K562 (cell line): ENCODE measurements around the gene SMIM30. TPM values are rescaled to one million over a fixed set of nuclear protein-coding genes. Genes with fewer than 3 reads are reported as not detected.
A peak's percentile ranks its signal among the peaks of the same experiment; 100 is the strongest.

Source experiments
- CHD4 ChIP-seq: fragments of 200-600 bp; sonication (generic); IDR thresholded peaks from 3 replicates; pipeline ENCODE4 v1.6.1; 2012; ENCODE audit warnings: low read depth, mild to moderate bottlenecking, mixed read lengths, low read length, inconsistent platforms; ENCODE audit not compliant: insufficient read depth, insufficient replicate concordance, poor library complexity, severe bottlenecking
- CREB1 ChIP-seq, 2 experiments: sonication (generic) in 1 of 2; formaldehyde crosslinking in 1 of 2; IDR thresholded peaks; 2 replicates each; pipeline versions ENCODE4 v1.6.1 to v1.8.0; 2012 to 2022; ENCODE audit warnings: inconsistent platforms in 1 of 2, mild to moderate bottlenecking in 1 of 2, missing genetic modification reagents in 1 of 2, moderate library complexity in 1 of 2
- FOS ChIP-seq: IDR thresholded peaks from 3 replicates; pipeline ENCODE4 v1.6.1; 2011; ENCODE audit not compliant: insufficient read length; ENCODE audit errors: extremely low read depth
- MEIS2 ChIP-seq: fragments of 450-650 bp; IDR thresholded peaks from 2 replicates; pipeline ENCODE4 v1.6.1; 2014; ENCODE audit warnings: mild to moderate bottlenecking; ENCODE audit not compliant: partially characterized antibody
- POLR2H ChIP-seq: IDR thresholded peaks from 2 replicates; pipeline ENCODE4 v1.6.1; 2016; ENCODE audit warnings: missing genetic modification characterization, low read depth, mild to moderate bottlenecking, control low read depth, missing compliant biosample characterization, moderate library complexity
- RCOR1 ChIP-seq, 2 experiments: IDR thresholded peaks; 2 replicates each; pipeline ENCODE4 v1.6.1; 2012; ENCODE audit warnings: low read depth in 2 of 2, low read length in 2 of 2, borderline replicate concordance in 1 of 2, improper control_type of control experiment in 1 of 2
- RFX5 ChIP-seq: IDR thresholded peaks from 2 replicates; pipeline ENCODE4 v1.6.1; 2011; ENCODE audit warnings: low read depth, mild to moderate bottlenecking, improper control_type of control experiment, low read length
- SIX5 ChIP-seq, 2 experiments: IDR thresholded peaks; 2 replicates each; pipeline ENCODE4 v1.6.1; 2011; ENCODE audit warnings: low read length in 2 of 2, borderline replicate concordance in 1 of 2, low read depth in 1 of 2, mild to moderate bottlenecking in 1 of 2, moderate library complexity in 1 of 2; ENCODE audit not compliant: insufficient read depth in 1 of 2
- SMARCA4 ChIP-seq: fragments of 450-650 bp; IDR thresholded peaks from 2 replicates; pipeline ENCODE4 v1.6.1; 2016
- TEAD4 ChIP-seq, 2 experiments: sonication (generic) in 1 of 2; formaldehyde crosslinking in 1 of 2; IDR thresholded peaks; 2 replicates each; pipeline versions ENCODE4 v1.6.1 to v1.8.0; 2012 to 2022; ENCODE audit warnings: borderline replicate concordance in 1 of 2, inconsistent platforms in 1 of 2, low read length in 1 of 2, mild to moderate bottlenecking in 1 of 2, missing genetic modification reagents in 1 of 2
- ZC3H11A ChIP-seq: IDR thresholded peaks from 2 replicates; pipeline ENCODE4 v1.6.1; 2012; ENCODE audit warnings: low read depth, low read length, improper control_type of control experiment
- ZNF239 ChIP-seq: fragments of 250-450 bp; sonication (Bioruptor Pico); IDR thresholded peaks from 2 replicates; pipeline ENCODE4 v1.4.0; 2020; ENCODE audit warnings: mild to moderate bottlenecking
- ZNF589 ChIP-seq: fragments of 200-800 bp; sonication (Bioruptor generic); IDR thresholded peaks from 2 replicates; pipeline ENCODE4 v1.6.1; 2016; ENCODE audit warnings: low read depth, missing genetic modification characterization, missing compliant biosample characterization
- ZNF699 ChIP-seq: fragments of 250-450 bp; sonication (Bioruptor Pico); IDR thresholded peaks from 2 replicates; pipeline ENCODE4 v1.8.0; 2021; ENCODE audit warnings: mild to moderate bottlenecking, moderate library complexity; ENCODE audit not compliant: insufficient replicate concordance
- ZNF75A ChIP-seq: fragments of 450-650 bp; formaldehyde crosslinking; IDR thresholded peaks from 2 replicates; pipeline ENCODE4 v1.4.0; 2020; ENCODE audit warnings: mild to moderate bottlenecking
- polyA plus RNA-seq, 8 experiments: library from polyadenylated mRNA; depleted of rRNA in 4 of 8; stranded (reverse) in 5 of 8; unstranded in 3 of 8; fragments of >200 nt; fragmentation: Nextera tagmentation in 2 of 8; fragmentation: Illumina TruSeq in 1 of 8; extraction: Ambion mirVana in 2 of 8; extraction: Trizol in 1 of 8; gene quantifications; 2 replicates each; pipeline versions ENCODE4 v1.2.1 to v1.2.3, GENCODE V29; 2011 to 2014; ENCODE audit warnings: inconsistent platforms in 1 of 8, missing spikeins in 1 of 8
- total RNA-seq, 7 experiments: library from RNA; depleted of rRNA in 6 of 7; stranded (reverse); fragments of >200 nt in 6 of 7; fragmentation: Illumina TruSeq in 2 of 7; extraction: Trizol in 2 of 7; gene quantifications; 2 replicates each; pipeline versions ENCODE4 v1.2.1 to v1.2.3, GENCODE V29; 2011 to 2021; ENCODE audit warnings: low replicate concordance in 1 of 7
- TF ChIP-seq, protein P1 (sequence below): fragments of 450-650 bp; IDR thresholded peaks from 2 replicates; pipeline ENCODE4 v1.6.1; 2016; ENCODE audit warnings: missing biosample characterization, missing genetic modification characterization
- TF ChIP-seq, protein P2 (sequence below): fragments of 450-650 bp; IDR thresholded peaks from 2 replicates; pipeline ENCODE4 v1.6.1; 2018; ENCODE audit warnings: mild to moderate bottlenecking, low read depth; ENCODE audit not compliant: partially characterized antibody
- TF ChIP-seq, protein P3 (sequence below), 2 experiments: fragments of 200-800 bp in 1 of 2; sonication (Bioruptor generic) in 1 of 2; sonication (generic) in 1 of 2; formaldehyde crosslinking in 1 of 2; IDR thresholded peaks in 1 of 2; conservative IDR thresholded peaks in 1 of 2; 2 replicates each; pipeline versions ENCODE4 v1.5.0 to v1.6.1; 2016 to 2020; ENCODE audit warnings: missing compliant biosample characterization in 1 of 2, missing genetic modification characterization in 1 of 2, missing genetic modification reagents in 1 of 2
- TF ChIP-seq, protein P4 (sequence below): fragments of 450-650 bp; IDR thresholded peaks from 2 replicates; pipeline ENCODE4 v1.6.1; 2016

Gene SMIM30
- total and polyA plus RNA-seq, 9 of the 15 experiments (the other 6 are each of a cell fraction or from before 2014, with no cell fraction given) = 161 to 891 (median 316) TPM

DNA sequence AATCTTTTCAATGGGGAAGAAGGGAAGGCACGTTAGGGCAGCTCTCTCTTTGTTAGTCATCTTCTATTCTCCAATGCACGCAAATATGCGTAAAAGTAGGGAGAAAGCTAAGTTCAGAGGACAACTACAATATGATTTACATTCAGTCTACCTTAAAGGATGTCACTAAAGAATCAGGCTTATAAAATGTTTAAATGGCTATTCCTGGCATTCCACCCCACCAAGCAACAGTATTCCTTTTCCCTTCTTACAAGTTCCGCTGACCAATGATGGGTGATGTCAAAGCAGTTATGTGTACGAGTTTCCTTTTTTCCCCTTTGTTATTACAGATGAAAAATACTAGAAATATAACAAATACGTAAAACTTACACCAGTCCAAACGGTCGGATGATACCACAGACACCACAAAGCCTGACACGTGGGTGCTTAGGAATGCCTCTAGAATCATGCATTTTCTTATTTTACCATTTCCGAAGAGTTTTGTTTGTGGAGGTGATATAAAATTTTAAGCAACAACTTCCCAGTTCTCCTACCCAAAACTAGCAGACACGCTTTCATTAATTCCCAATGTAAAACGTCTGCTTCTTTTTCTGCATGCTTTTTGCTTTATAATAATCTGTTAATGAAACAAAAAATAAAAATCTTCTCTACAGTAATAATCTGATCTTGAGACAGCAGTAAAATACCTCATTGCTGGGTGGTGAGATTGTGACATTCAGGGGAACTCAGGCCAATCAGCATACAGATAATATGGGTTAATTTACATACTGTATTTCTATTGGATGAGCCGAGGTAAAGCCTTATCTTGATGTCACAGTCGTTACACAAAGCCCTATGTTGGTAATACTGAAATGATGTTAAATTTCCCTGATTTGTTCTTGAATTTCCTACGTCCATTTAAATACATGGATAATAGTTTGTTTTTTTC is 31.0 kb downstream of the SMIM30 start (continued):
- TF ChIP-seq FOS (peak; percentile 58), ZC3H11A (0 out of 2 replicates have a peak, but pooled peaks have one; percentile 52), TEAD4 (IDR thresholded peaks at IDR 0.05; ENCODE audit: low read length) (peak; percentile 39; the same call in 1 of the 2 replicates), TEAD4 (CRISPR knock-in tag; IDR thresholded peaks at IDR 0.05; ENCODE audit: borderline replicate concordance) (no peak), CREB1 (IDR thresholded peaks at IDR 0.05) (peak; percentile 16; the same call in 1 of the 2 replicates), CREB1 (CRISPR knock-in tag; IDR thresholded peaks at IDR 0.05) (no peak), ZNF75A (CRISPR knock-in tag) (peak; percentile 42; the same call in 1 of the 2 replicates), POLR2H (tag) (peak; percentile 65), ZNF239 (peak; percentile 41; the same call in 1 of the 2 replicates), SMARCA4 (peak; percentile 76), RFX5 (0 out of 2 replicates have a peak, but pooled peaks have one; percentile 44), SIX5 (IDR thresholded peaks at IDR 0.05; ENCODE audit: borderline replicate concordance in 1 of 2, insufficient read depth in 1 of 2, low read depth in 1 of 2, low read length in 2 of 2) (no peak), ZNF699 (CRISPR knock-in tag) (no peak), CHD4 (peak; percentile 35), ZNF589 (CRISPR knock-in tag) (peak; percentile 62; the same call in 1 of the 2 replicates), MEIS2 (peak; percentile 38), RCOR1 (IDR thresholded peaks at IDR 0.05; ENCODE audit: borderline replicate concordance in 1 of 2, low read depth in 2 of 2, low read length in 2 of 2) (peak in 1 of 2 experiments; percentile 67; a peak in 1 of 4 replicates)
- TF ChIP-seq, protein P1, sequence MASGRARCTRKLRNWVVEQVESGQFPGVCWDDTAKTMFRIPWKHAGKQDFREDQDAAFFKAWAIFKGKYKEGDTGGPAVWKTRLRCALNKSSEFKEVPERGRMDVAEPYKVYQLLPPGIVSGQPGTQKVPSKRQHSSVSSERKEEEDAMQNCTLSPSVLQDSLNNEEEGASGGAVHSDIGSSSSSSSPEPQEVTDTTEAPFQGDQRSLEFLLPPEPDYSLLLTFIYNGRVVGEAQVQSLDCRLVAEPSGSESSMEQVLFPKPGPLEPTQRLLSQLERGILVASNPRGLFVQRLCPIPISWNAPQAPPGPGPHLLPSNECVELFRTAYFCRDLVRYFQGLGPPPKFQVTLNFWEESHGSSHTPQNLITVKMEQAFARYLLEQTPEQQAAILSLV (tag) = no peak
- TF ChIP-seq, protein P2, sequence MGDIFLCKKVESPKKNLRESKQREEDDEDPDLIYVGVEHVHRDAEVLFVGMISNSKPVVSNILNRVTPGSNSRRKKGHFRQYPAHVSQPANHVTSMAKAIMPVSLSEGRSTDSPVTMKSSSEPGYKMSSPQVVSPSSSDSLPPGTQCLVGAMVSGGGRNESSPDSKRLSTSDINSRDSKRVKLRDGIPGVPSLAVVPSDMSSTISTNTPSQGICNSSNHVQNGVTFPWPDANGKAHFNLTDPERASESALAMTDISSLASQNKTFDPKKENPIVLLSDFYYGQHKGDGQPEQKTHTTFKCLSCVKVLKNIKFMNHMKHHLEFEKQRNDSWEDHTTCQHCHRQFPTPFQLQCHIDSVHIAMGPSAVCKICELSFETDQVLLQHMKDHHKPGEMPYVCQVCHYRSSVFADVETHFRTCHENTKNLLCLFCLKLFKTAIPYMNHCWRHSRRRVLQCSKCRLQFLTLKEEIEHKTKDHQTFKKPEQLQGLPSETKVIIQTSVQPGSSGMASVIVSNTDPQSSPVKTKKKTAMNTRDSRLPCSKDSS = no peak
- TF ChIP-seq, protein P3, sequence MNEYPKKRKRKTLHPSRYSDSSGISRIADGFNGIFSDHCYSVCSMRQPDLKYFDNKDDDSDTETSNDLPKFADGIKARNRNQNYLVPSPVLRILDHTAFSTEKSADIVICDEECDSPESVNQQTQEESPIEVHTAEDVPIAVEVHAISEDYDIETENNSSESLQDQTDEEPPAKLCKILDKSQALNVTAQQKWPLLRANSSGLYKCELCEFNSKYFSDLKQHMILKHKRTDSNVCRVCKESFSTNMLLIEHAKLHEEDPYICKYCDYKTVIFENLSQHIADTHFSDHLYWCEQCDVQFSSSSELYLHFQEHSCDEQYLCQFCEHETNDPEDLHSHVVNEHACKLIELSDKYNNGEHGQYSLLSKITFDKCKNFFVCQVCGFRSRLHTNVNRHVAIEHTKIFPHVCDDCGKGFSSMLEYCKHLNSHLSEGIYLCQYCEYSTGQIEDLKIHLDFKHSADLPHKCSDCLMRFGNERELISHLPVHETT (CRISPR knock-in tag; conservative IDR thresholded peaks at IDR 0.05 in 1 of 2, IDR thresholded peaks at IDR 0.05 in 1 of 2) = peak in 1 of 2 experiments; percentile 31; a peak in 2 of 4 replicates
- TF ChIP-seq, protein P4, sequence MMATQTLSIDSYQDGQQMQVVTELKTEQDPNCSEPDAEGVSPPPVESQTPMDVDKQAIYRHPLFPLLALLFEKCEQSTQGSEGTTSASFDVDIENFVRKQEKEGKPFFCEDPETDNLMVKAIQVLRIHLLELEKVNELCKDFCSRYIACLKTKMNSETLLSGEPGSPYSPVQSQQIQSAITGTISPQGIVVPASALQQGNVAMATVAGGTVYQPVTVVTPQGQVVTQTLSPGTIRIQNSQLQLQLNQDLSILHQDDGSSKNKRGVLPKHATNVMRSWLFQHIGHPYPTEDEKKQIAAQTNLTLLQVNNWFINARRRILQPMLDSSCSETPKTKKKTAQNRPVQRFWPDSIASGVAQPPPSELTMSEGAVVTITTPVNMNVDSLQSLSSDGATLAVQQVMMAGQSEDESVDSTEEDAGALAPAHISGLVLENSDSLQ = peak; percentile 38; the same call in 1 of the 2 replicates
